ENCODE data around the gene ATG10.
"Not testable (repeated sequence)": the region's sequence is repeated elsewhere in the genome, so short reads cannot be mapped to it uniquely, and the experiment has no call there.

The ATG10 gene

DNA sequence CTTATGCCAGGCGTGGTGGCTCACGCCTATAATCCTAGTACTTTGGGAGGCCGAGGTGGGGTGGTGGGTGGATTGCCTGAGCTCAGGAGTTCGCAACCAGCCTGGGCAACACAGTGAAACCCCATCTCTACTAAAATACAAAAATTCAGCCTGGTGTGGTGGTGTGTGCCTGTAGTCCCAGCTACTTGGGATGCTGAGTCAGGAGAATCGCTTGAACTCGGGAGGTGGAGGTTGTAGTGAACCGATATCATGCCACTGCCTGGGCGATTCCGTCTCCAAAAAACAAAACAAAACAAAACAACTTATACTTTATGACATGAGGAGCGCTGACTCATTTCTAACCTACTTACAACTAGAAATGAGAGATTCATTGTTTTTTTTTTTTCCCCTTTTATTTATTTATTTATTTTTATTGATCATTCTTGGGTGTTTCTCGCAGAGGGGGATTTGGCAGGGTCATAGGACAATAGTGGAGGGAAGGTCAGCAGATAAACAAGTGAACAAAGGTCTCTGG, 10.4 kb downstream of the ATG10 start:
- DNase-seq = not testable (repeated sequence)

DNA sequence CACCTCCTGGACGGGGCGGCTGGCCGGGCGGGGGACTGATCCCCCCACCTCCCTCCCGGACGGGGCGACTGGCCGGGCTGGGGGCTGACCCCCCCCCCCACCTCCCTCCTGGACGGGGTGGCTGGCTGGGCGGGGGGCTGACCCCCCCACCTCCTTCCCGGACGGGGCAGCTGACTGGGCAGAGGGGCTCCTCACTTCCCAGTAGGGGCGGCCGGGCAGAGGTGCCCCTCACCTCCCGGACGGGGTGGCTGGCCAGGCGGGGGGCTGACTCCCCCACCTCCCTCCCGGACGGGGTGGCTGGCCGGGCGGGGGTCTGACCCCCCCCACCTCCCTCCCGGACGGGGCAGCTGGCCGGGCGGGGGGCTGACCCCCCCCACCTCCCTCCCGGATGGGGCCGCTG, 11.3 kb downstream of the ATG10 start:
- DNase-seq = not testable (repeated sequence)

GRCh38 chr5:81983563-81983962, 11.7 kb downstream of the ATG10 start:
- DNase-seq = not testable (repeated sequence)

- no peak for DNase-seq
Measured at GRCh38 chr5:81986126-81986525, 14.3 kb downstream of the ATG10 start.

DNA sequence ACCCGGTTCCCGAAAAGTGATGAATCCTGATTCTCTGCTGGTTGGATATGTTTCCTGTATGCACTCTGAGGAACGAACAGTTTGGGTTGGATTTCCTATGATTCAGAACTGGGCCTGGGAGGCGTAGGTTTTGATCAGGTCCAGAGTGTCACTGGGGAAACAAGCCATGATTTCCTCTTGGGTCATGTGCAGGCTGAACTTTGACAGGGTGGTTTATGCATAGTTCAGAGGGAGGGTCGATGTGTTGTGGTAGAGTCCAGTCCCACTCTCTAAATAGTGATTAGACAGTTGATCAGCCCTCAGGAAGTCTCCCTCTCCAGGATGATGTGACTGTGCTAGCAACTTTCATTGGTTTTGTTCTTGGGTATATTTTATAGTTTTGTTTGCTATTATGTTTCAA, 17.4 kb downstream of the ATG10 start:
- no peak for DNase-seq

GRCh38 chr5:81994679-81995078, 22.9 kb downstream of the ATG10 start:
- DNase-seq = no peak

DNA sequence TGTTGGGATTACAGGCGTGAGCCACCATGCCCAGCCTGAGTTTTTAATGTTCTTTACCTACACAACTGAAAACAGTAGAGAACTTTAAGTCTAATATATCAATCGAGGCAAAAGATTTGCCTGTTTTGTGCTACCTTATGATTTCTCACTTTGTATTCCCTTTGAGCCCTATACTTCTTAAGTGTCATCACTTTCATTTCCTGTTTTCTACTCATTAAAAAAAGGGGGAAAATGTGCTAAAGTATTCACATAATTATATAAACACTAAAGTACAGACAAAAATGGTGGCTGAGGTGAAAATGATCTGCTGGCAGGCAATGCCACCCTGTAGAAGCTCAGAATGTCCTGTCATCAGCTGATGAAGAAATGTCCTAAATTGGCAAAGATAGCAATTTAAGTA, 23.6 kb downstream of the ATG10 start:
- no peak for DNase-seq

- DNase-seq = no peak
Measured at GRCh38 chr5:82004511-82004910, 32.7 kb downstream of the ATG10 start.

- not testable (repeated sequence) for DNase-seq
Measured at GRCh38 chr5:82009869-82010268, 38.0 kb downstream of the ATG10 start.

GRCh38 chr5:82010696-82011095, 38.9 kb downstream of the ATG10 start:
- DNase-seq = no peak

- DNase-seq = no peak
Measured at GRCh38 chr5:82011761-82012160, 39.9 kb downstream of the ATG10 start.

DNA sequence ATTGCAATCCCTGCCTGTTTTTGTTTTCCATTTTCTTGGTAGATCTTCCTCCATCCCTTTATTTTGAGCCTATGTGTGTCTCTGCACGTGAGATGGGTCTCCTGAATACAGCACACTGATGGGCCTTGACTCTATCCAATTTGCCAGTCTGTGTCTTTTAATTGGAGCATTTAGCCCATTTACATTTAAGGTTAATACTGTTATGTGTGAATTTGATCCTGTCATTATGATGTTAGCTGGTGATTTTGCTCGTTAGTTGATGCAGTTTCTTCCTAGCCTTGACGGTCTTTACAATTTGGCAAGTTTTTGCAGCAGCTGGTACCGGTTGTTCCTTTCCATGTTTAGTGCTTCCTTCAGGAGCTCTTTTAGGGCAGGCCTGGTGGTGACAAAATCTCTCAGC, 42.8 kb downstream of the ATG10 start:
- DNase-seq = not testable (repeated sequence)

- DNase-seq = peak in 9 of 58 donors; percentile 1 to 30 (median 4)
Measured at GRCh38 chr5:82018462-82018861, 46.6 kb downstream of the ATG10 start.

DNA sequence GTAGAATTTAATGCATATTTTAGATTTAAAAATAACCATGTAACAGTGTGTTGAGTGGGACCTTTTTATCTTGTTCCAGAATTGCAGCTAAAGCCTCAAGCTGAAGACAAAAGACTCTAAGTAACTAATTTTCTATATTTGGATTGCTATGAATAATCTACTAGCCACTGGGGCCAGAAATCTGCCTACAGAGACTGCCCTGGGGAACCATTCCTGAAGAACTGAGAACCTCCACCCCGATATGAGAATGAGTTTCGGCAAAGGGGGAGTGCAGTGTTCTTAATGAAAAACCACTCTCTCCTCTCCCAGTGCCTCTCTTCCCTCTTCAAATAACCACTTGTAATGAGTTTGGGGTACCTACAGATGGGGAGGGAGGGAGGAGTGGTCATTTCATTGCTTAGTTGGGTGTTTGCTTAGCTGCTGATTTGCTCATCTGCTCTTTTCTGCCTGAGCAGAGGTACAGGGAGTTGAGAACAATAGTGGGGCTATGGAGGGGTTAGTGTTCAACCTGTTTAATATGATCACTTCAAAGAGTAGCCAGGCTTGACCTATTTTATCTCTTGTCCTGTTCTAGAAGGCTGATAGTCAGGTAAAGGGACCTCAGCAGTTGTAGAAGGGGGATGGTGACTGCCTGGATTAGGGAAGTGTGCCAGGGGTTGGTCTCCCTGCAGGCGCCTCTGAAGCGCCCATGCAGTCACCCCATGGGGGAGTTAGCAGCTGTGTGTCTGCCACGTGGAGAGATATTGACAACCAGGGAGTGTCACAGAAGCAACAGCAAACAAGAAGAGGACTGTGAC, 47.7 kb downstream of the ATG10 start:
- DNase-seq = peak in 16 of 58 donors; percentile 2 to 33 (median 8)

GRCh38 chr5:82022499-82022898, 50.7 kb downstream of the ATG10 start:
- no peak for DNase-seq

DNA sequence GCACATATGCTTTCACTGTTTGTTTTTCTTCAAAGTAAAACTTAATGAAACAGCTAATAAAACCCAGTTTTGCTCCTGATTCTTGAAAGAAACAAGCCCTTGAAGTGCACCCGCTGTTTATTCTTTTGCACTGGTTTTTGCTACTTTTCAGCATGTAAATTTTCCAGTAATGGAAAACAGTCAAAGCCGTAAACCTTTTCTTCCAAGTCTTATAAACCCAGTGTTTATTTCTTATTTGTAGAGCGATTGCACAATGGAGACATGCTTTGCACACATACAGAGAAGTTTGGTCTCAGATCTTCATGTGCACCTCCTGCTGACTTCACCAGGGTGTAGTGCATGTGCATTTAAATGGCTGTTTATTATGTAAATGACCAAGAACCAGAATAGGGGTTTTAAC, 51.8 kb downstream of the ATG10 start:
- no peak for DNase-seq

GRCh38 chr5:82031220-82032119, 59.6 kb downstream of the ATG10 start:
- DNase-seq = no peak

- DNase-seq = not testable (repeated sequence)
Measured at GRCh38 chr5:82042894-82043293, 71.1 kb downstream of the ATG10 start.

GRCh38 chr5:82044010-82044409, 72.2 kb downstream of the ATG10 start:
- DNase-seq = no peak

DNA sequence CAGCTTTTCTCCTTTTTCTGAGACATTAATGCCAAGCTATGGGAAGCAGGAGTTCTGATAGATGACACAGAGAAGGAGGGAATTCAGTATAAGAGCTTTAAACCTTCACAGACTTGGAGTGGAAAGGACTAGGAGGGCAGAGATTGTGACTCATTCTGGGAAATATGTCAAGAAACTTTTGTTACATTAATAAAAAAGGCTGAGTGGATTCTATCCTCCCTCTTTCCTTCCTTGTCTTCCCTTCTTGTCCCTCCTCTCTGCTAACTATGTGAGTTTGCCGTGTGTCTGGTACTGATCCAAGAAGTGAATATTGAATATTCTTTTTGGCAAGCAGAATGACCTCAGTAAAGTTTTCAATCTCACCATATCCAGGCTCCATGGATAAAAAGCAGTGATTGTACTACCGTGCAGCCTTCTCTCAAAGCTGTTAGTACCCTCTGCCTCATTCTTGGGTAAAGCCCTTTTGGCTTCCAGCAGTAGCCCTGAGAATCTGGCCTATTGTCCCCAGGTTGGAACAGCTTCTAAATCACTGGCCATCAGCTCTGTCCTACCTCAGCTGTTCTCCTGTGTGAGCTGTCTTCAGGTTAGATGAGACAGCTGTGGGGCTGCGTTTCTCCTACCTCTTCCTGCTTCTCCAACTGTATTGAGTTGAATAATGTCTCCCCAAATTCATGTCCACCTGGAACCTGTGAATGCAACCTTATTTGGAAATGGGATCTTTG, 73.9 kb downstream of the ATG10 start:
- DNase-seq = no peak

DNA sequence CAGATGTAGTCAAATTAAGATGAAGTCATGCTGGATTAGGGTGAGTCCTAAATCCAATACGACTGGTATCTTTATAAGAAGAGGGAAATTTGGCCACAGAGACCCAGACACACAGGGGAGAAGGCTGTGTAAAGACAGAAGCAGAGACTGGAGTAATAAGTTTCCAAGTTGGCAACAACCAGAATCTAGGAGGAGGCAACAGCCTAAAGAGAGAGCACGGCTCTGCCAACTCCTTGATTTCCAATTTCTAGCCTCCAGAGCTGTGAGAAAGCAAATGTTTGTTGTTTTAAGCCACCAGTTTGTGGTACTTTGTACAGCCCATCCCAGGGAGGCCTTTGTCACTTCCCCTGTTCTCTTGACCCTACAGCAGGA, 74.4 kb downstream of the ATG10 start:
- no peak for DNase-seq

DNA sequence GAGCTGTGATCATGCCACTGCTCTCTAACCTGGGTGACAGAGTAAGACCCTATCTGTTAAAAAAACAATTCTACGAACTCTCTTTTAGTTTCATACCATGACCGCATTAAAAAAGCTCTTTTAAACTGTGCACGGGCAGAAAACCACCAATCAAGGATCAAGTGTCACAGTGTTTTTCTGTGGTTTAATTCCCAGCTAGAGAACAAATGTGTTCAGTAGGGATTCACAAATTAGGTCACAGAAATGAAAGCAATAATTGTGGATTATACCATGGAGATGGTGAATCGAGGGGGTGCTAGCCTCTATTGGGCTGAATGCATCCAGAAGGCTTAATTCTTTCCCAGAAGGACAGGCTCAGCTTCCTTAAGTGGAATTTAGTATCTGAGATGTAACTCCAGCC, 79.1 kb downstream of the ATG10 start:
- no peak for DNase-seq
